ENCODE results near the gene SLC2A9.

DNA sequence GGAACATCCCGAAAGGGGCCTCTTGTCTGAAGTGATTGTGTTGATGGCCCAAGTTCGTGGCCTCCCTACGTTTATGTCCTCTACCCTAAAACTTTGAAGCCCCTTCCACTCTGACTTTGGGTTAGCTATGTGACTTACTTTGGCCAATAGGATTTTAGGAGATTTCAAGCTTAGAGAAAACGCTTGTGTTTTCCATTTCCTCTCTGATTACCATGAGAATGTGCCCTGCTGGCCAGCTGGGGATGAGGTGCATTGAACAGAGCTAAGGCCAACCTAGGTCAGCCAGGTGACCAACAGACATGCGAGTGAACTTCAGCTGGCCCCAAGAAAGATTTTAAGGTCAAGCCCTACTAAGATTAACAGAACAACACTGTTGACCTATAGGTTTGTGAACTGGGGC is 82.4 kb downstream of the SLC2A9 start:
- no peak for TF ChIP-seq EZH2 (IDR thresholded peaks at IDR 0.05; ENCODE audit: insufficient read depth, low read length)
- TF ChIP-seq, protein P1, sequence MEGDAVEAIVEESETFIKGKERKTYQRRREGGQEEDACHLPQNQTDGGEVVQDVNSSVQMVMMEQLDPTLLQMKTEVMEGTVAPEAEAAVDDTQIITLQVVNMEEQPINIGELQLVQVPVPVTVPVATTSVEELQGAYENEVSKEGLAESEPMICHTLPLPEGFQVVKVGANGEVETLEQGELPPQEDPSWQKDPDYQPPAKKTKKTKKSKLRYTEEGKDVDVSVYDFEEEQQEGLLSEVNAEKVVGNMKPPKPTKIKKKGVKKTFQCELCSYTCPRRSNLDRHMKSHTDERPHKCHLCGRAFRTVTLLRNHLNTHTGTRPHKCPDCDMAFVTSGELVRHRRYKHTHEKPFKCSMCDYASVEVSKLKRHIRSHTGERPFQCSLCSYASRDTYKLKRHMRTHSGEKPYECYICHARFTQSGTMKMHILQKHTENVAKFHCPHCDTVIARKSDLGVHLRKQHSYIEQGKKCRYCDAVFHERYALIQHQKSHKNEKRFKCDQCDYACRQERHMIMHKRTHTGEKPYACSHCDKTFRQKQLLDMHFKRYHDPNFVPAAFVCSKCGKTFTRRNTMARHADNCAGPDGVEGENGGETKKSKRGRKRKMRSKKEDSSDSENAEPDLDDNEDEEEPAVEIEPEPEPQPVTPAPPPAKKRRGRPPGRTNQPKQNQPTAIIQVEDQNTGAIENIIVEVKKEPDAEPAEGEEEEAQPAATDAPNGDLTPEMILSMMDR (IDR thresholded peaks at IDR 0.05; ENCODE audit: insufficient read depth, low read depth, low read length), result no peak

Measured in astrocyte (in vitro differentiated cells and primary cell).